Calu3 (cell line): ENCODE data around the gene MPO. TPM values are rescaled to one million over a fixed set of nuclear protein-coding genes. Genes with fewer than 3 reads are reported as not detected.

Experiments
- BruUV-seq: library from RNA; stranded (reverse); fragments of 400-500 nt; replicated peaks from 2 replicates; lab custom pipeline; 2021; lab: Mats Ljungman, UMichigan
- CTCF ChIA-PET: fragments of 300-600 bp; sonication (Branson Sonifier 250); formaldehyde crosslinking; loops from one replicate; lab custom pipeline; 2022; ENCODE audit warnings: antibody characterized with exemption; lab: Charles Lee
- DNase-seq: peaks from one replicate; pipeline ENCODE4 v3.0.0; 2022
- H3K27ac Mint-ChIP-seq: one replicate; pipeline ENCODE4 v1.8.0; 2022; ENCODE audit warnings: mixed read lengths; ENCODE audit not compliant: unreplicated experiment
- H3K27me3 Mint-ChIP-seq: one replicate; pipeline ENCODE4 v1.8.0; 2022; ENCODE audit warnings: mixed read lengths; ENCODE audit not compliant: unreplicated experiment
- H3K36me3 Mint-ChIP-seq: one replicate; pipeline ENCODE4 v1.8.0; 2022; ENCODE audit warnings: mild to moderate bottlenecking, moderate library complexity, mixed read lengths; ENCODE audit not compliant: insufficient read depth, unreplicated experiment
- H3K4me1 Mint-ChIP-seq: one replicate; pipeline ENCODE4 v1.8.0; 2022; ENCODE audit warnings: mild to moderate bottlenecking, low read depth, mixed read lengths; ENCODE audit not compliant: unreplicated experiment
- H3K4me3 Mint-ChIP-seq: one replicate; pipeline ENCODE4 v1.8.0; 2022; ENCODE audit warnings: mild to moderate bottlenecking, low read depth, moderate library complexity, mixed read lengths; ENCODE audit not compliant: unreplicated experiment
- H3K9me3 Mint-ChIP-seq: one replicate; pipeline ENCODE4 v1.8.0; 2022; ENCODE audit warnings: low read depth, mixed read lengths; ENCODE audit not compliant: unreplicated experiment
- CTCF ChIP-seq: fragments of 200-600 bp; IDR thresholded peaks from one replicate; pipeline ENCODE4 v1.8.0; 2022; ENCODE audit warnings: antibody characterized with exemption; ENCODE audit not compliant: unreplicated experiment
- intact Hi-C: fragments of 100-400 bp; cut with micrococcal nuclease; formaldehyde crosslinking; loops from one replicate; pipeline ENCODE4 v1.10.0; 2022; ENCODE audit not compliant: unreplicated experiment
- total RNA-seq: library from RNA; stranded (reverse); gene quantifications from 2 replicates; pipeline ENCODE4 v1.2.3, GENCODE V29; 2022

Gene MPO
- total RNA-seq, 1 experiment from 2014 or later: not detected

- no peak for TF ChIP-seq CTCF
- BruUV-seq: no TSS peak
- Mint-ChIP-seq H3K27me3 (peaks cover 80% of the 10 kb centered on the region), H3K36me3 (no peaks in the 10 kb centered on the region), H3K4me1 (no peaks in the 10 kb centered on the region), H3K4me3 (no peak overlapping the region), H3K9me3 (no peaks in the 10 kb centered on the region), H3K27ac (no peak overlapping the region)
- intact Hi-C loops: no loop called here
- CTCF ChIA-PET: interaction anchor here (0.6 to 0.7 kb wide), 2 partner anchors 13 to 859 kb away, joined by 4 read pairs; no protein-coding TSS in a partner anchor
- no peak for DNase-seq
These were observed 44.9 kb downstream of the MPO start for GRCh38 chr17:58235821-58236220.

- CTCF ChIA-PET: no interaction called here
- no peak overlapping the region for H3K27ac Mint-ChIP-seq
- peaks cover 80% of the 10 kb centered on the region for H3K27me3 Mint-ChIP-seq
- BruUV-seq: no TSS peak
- no peak for TF ChIP-seq CTCF
- DNase-seq: no peak
- no peaks in the 10 kb centered on the region for H3K4me1 Mint-ChIP-seq
- intact Hi-C loops: no loop called here
- no peak overlapping the region for H3K4me3 Mint-ChIP-seq
- H3K9me3 Mint-ChIP-seq: no peaks in the 10 kb centered on the region
- no peaks in the 10 kb centered on the region for H3K36me3 Mint-ChIP-seq
These were observed 46.2 kb downstream of the MPO start for GRCh38 chr17:58234512-58234911.

GRCh38 chr17:58233543-58233942, 47.2 kb downstream of the MPO start:
- intact Hi-C loops: no loop called here
- no peak for DNase-seq
- BruUV-seq: no TSS peak
- Mint-ChIP-seq H3K9me3 (no peaks in the 10 kb centered on the region), H3K4me3 (no peak overlapping the region), H3K36me3 (no peaks in the 10 kb centered on the region), H3K4me1 (no peaks in the 10 kb centered on the region), H3K27me3 (peaks cover 80% of the 10 kb centered on the region), H3K27ac (no peak overlapping the region)
- CTCF ChIA-PET: no interaction called here
- TF ChIP-seq CTCF: no peak

- BruUV-seq: no TSS peak
- CTCF ChIA-PET: no interaction called here
These were observed 48.0 kb downstream of the MPO start for GRCh38 chr17:58232707-58233156.

More at GRCh38 chr17:58232707-58233156, 48.0 kb downstream of the MPO start:
- H3K9me3 Mint-ChIP-seq: no peaks in the 10 kb centered on the region
- no peak for DNase-seq
- no peaks in the 10 kb centered on the region for H3K36me3 Mint-ChIP-seq
- TF ChIP-seq CTCF: no peak
- H3K4me3 Mint-ChIP-seq: no peak overlapping the region
- H3K4me1 Mint-ChIP-seq: no peaks in the 10 kb centered on the region
- H3K27ac Mint-ChIP-seq: no peak overlapping the region
- intact Hi-C loops: no loop called here
- H3K27me3 Mint-ChIP-seq: peaks cover 81% of the 10 kb centered on the region
